ENCODE results near the gene SIRPG. TPM values are rescaled to one million over a fixed set of nuclear protein-coding genes. Genes with fewer than 3 reads are reported as not detected.
A peak's percentile ranks its signal among the peaks of the same experiment; 100 is the strongest.

SIRPG gene
- total and polyA plus RNA-seq, 10 of the 15 experiments (the other 5 are each of a cell fraction or from before 2014, with no cell fraction given) = 1.1 to 13.0 (median 4.1) TPM

DNA sequence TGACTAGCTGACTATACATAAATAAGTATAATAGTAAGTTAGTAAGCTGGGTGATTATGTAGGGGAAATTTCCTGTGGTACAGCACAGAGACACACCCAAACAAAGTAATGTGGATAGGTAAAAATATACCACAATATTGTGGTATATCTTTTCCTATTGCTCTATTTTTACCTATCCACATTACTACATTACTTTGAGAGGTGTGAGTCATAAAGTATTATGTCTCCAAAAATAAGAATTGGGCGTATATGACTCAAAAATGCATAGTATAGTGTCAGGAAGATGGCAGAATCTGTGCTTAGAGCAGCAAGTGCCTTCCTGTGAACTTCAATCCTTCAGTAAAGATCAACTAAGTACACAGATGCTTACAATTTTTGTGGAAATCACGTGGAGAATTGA is 2.7 kb upstream of the SIRPG start (continued):
- TF ChIP-seq, protein P1, sequence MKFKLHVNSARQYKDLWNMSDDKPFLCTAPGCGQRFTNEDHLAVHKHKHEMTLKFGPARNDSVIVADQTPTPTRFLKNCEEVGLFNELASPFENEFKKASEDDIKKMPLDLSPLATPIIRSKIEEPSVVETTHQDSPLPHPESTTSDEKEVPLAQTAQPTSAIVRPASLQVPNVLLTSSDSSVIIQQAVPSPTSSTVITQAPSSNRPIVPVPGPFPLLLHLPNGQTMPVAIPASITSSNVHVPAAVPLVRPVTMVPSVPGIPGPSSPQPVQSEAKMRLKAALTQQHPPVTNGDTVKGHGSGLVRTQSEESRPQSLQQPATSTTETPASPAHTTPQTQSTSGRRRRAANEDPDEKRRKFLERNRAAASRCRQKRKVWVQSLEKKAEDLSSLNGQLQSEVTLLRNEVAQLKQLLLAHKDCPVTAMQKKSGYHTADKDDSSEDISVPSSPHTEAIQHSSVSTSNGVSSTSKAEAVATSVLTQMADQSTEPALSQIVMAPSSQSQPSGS (IDR thresholded peaks at IDR 0.05; ENCODE audit: low read length) = peak; percentile 88
- no peak for TF ChIP-seq RELA (IDR thresholded peaks at IDR 0.05; ENCODE audit: borderline replicate concordance, partially characterized antibody)
- TF ChIP-seq POU2F2 (IDR thresholded peaks at IDR 0.05; ENCODE audit: borderline replicate concordance, low read depth, low read length) = no peak
- TF ChIP-seq YY1 (IDR thresholded peaks at IDR 0.05; ENCODE audit: low read depth, low read length) = no peak
- TF ChIP-seq ASH2L (IDR thresholded peaks at IDR 0.05; ENCODE audit: borderline replicate concordance, low read depth) = no peak
- peak in 1 of 2 experiments; percentile 54; a peak in 1 of 4 replicates for TF ChIP-seq ETV6 (conservative IDR thresholded peaks at IDR 0.05 in 1 of 2, IDR thresholded peaks at IDR 0.05 in 1 of 2; ENCODE audit: borderline replicate concordance in 1 of 2, low read depth in 1 of 2)
- TF ChIP-seq, protein P2, sequence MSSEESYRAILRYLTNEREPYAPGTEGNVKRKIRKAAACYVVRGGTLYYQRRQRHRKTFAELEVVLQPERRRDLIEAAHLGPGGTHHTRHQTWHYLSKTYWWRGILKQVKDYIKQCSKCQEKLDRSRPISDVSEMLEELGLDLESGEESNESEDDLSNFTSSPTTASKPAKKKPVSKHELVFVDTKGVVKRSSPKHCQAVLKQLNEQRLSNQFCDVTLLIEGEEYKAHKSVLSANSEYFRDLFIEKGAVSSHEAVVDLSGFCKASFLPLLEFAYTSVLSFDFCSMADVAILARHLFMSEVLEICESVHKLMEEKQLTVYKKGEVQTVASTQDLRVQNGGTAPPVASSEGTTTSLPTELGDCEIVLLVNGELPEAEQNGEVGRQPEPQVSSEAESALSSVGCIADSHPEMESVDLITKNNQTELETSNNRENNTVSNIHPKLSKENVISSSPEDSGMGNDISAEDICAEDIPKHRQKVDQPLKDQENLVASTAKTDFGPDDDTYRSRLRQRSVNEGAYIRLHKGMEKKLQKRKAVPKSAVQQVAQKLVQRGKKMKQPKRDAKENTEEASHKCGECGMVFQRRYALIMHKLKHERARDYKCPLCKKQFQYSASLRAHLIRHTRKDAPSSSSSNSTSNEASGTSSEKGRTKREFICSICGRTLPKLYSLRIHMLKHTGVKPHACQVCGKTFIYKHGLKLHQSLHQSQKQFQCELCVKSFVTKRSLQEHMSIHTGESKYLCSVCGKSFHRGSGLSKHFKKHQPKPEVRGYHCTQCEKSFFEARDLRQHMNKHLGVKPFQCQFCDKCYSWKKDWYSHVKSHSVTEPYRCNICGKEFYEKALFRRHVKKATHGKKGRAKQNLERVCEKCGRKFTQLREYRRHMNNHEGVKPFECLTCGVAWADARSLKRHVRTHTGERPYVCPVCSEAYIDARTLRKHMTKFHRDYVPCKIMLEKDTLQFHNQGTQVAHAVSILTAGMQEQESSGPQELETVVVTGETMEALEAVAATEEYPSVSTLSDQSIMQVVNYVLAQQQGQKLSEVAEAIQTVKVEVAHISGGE (CRISPR knock-in tag; IDR thresholded peaks at IDR 0.05) = no peak
- TF ChIP-seq HDAC6 (IDR thresholded peaks at IDR 0.05; ENCODE audit: unreplicated experiment) = no peak
- TF ChIP-seq, protein P3, sequence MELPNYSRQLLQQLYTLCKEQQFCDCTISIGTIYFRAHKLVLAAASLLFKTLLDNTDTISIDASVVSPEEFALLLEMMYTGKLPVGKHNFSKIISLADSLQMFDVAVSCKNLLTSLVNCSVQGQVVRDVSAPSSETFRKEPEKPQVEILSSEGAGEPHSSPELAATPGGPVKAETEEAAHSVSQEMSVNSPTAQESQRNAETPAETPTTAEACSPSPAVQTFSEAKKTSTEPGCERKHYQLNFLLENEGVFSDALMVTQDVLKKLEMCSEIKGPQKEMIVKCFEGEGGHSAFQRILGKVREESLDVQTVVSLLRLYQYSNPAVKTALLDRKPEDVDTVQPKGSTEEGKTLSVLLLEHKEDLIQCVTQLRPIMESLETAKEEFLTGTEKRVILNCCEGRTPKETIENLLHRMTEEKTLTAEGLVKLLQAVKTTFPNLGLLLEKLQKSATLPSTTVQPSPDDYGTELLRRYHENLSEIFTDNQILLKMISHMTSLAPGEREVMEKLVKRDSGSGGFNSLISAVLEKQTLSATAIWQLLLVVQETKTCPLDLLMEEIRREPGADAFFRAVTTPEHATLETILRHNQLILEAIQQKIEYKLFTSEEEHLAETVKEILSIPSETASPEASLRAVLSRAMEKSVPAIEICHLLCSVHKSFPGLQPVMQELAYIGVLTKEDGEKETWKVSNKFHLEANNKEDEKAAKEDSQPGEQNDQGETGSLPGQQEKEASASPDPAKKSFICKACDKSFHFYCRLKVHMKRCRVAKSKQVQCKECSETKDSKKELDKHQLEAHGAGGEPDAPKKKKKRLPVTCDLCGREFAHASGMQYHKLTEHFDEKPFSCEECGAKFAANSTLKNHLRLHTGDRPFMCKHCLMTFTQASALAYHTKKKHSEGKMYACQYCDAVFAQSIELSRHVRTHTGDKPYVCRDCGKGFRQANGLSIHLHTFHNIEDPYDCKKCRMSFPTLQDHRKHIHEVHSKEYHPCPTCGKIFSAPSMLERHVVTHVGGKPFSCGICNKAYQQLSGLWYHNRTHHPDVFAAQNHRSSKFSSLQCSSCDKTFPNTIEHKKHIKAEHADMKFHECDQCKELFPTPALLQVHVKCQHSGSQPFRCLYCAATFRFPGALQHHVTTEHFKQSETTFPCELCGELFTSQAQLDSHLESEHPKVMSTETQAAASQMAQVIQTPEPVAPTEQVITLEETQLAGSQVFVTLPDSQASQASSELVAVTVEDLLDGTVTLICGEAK (IDR thresholded peaks at IDR 0.05; ENCODE audit: borderline replicate concordance) = no peak
- TF ChIP-seq RUNX3 (IDR thresholded peaks at IDR 0.05; ENCODE audit: low read length) = peak; percentile 95
- TF ChIP-seq FOS (IDR thresholded peaks at IDR 0.05; ENCODE audit: borderline replicate concordance, extremely low read depth, insufficient read length) = no peak
- TF ChIP-seq JUND (IDR thresholded peaks at IDR 0.05; ENCODE audit: low read depth, low read length) = no peak
- TF ChIP-seq FOXM1 (IDR thresholded peaks at IDR 0.05; ENCODE audit: low read depth, low read length) = peak; percentile 82; the same call in 1 of the 2 replicates
- TF ChIP-seq BCL11A (IDR thresholded peaks at IDR 0.05; ENCODE audit: low read depth, low read length) = no peak
- no peak for TF ChIP-seq NFXL1 (IDR thresholded peaks at IDR 0.05; ENCODE audit: borderline replicate concordance)
- no peak for TF ChIP-seq FOXK2 (IDR thresholded peaks at IDR 0.05)
- peak; percentile 96 for TF ChIP-seq JUNB (IDR thresholded peaks at IDR 0.05)
- peak; percentile 72 for TF ChIP-seq CREM (IDR thresholded peaks at IDR 0.05; ENCODE audit: low read depth)
- no peak for TF ChIP-seq NR2C2 (IDR thresholded peaks at IDR 0.05; ENCODE audit: borderline replicate concordance, control insufficient read depth, insufficient read length, low read depth)
- TF ChIP-seq, protein P4, sequence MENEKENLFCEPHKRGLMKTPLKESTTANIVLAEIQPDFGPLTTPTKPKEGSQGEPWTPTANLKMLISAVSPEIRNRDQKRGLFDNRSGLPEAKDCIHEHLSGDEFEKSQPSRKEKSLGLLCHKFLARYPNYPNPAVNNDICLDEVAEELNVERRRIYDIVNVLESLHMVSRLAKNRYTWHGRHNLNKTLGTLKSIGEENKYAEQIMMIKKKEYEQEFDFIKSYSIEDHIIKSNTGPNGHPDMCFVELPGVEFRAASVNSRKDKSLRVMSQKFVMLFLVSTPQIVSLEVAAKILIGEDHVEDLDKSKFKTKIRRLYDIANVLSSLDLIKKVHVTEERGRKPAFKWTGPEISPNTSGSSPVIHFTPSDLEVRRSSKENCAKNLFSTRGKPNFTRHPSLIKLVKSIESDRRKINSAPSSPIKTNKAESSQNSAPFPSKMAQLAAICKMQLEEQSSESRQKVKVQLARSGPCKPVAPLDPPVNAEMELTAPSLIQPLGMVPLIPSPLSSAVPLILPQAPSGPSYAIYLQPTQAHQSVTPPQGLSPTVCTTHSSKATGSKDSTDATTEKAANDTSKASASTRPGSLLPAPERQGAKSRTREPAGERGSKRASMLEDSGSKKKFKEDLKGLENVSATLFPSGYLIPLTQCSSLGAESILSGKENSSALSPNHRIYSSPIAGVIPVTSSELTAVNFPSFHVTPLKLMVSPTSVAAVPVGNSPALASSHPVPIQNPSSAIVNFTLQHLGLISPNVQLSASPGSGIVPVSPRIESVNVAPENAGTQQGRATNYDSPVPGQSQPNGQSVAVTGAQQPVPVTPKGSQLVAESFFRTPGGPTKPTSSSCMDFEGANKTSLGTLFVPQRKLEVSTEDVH (IDR thresholded peaks at IDR 0.05; ENCODE audit: low read depth, partially characterized antibody) = no peak

Data from GM12878 (cell line).